Right lobe of liver (tissue), 4 donors: ENCODE measurements around the gene RASSF5.

Source experiments
- CTCF ChIP-seq, 4 donors: fragments of 200-600 bp in 3 of 4; fragments of 450-650 bp in 1 of 4; IDR thresholded peaks; one replicate each; pipeline versions ENCODE4 v1.5.1 to v1.8.0; 2016 to 2022; ENCODE audit warnings: antibody characterized with exemption in 4 of 4, mild to moderate bottlenecking in 2 of 4
- POLR2A ChIP-seq: fragments of 450-650 bp; IDR thresholded peaks from one replicate; pipeline ENCODE4 v1.6.1; 2017; ENCODE audit warnings: antibody characterized with exemption, mild to moderate bottlenecking
- donor health status: DM: no; HTN: no; CAD: no.
- donor health status: DM: no; HTN: no; CAD: no.
- donor health status: DM: no; HTN: yes; CAD: no.

- no peak for TF ChIP-seq CTCF (IDR thresholded peaks at IDR 0.05)
- TF ChIP-seq POLR2A, result peak; percentile 87
Observed at GRCh38 chr1:206507284-206508129, at the start of gene RASSF5.
